T1000 (cell line): ENCODE results near the gene ITGAX.
"Not testable (repeated sequence)": the region's sequence is repeated elsewhere in the genome, so short reads cannot be mapped to it uniquely, and the experiment has no call there.

Source experiments
- DNase-seq: peaks from one replicate; lab custom pipeline; 2025; ENCODE audit warnings: mixed read lengths; lab: John Stamatoyannopoulos, UW

Gene ITGAX

DNA sequence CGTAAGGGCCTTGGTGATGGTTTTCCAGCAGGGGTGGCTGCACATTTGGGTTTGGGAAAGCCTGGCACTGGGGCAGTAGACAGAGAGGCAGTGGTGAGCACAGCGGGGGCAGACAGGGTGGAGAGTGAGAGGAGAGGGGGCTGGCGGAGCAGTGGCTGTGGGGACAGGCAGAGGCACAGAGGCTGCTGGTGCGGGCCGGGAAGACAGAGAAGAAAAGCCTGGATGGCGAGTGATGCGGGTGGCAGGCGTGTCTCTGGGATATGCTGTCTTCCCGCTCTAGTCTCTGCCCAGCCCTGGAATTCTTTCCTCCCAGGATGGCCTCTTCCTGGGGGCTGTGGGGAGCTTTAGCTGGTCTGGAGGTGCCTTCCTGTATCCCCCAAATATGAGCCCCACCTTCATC lies 55.1 kb downstream of the ITGAX start:
- DNase-seq = no peak

DNA sequence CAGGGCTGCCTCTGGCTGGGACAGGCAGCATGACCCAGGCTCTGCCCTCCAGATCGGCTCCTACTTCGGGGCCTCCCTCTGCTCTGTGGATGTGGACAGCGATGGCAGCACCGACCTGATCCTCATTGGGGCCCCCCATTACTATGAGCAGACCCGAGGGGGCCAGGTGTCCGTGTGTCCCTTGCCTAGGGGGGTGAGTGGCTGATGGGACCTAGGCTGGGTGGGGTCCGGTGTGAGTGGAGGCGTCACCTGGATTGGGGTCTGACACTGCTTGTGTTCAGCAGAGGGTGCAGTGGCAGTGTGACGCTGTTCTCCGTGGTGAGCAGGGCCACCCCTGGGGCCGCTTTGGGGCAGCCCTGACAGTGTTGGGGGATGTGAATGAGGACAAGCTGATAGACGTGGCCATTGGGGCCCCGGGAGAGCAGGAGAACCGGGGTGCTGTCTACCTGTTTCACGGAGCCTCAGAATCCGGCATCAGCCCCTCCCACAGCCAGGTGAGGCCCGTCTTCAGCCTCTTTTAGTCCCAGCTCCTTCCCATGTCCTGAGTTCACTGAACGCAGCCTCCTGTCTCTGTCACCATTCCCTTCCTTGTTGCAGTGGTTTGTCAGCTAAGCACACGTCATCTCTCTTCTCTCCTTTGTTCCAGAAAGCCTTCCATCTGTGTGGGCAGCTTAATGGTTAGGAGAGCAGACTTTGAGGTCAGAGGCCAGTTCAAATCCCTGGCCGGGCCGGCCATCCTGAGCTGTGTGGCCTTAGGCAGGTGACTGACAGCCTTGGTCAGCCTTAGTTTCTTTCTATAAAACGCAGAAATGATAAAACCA lies 56.3 kb downstream of the ITGAX start:
- DNase-seq = no peak

GRCh38 chr16:31412750-31413149 lies 57.8 kb downstream of the ITGAX start:
- no peak for DNase-seq

- DNase-seq = no peak
Observed at GRCh38 chr16:31413381-31413780, 58.4 kb downstream of the ITGAX start.

GRCh38 chr16:31413943-31414342 lies 59.0 kb downstream of the ITGAX start:
- no peak for DNase-seq

GRCh38 chr16:31414706-31415105 lies 59.7 kb downstream of the ITGAX start:
- DNase-seq = no peak

DNA sequence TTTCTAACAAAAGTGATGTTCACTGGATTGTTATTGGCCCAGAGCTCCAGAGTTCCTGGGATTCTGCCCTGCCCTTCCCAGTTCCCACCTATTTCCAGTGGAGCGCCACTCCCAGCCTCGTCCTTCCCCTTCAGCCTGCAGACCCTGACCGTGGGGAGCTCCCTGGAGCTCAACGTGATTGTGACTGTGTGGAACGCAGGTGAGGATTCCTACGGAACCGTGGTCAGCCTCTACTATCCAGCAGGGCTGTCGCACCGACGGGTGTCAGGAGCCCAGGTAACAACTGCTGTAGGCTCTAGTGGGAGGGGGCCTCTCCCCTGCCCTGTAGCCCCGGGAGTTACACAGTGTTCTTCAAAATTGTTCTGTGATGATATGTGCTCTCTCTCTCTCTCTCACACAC lies 61.4 kb downstream of the ITGAX start:
- DNase-seq = no peak

DNA sequence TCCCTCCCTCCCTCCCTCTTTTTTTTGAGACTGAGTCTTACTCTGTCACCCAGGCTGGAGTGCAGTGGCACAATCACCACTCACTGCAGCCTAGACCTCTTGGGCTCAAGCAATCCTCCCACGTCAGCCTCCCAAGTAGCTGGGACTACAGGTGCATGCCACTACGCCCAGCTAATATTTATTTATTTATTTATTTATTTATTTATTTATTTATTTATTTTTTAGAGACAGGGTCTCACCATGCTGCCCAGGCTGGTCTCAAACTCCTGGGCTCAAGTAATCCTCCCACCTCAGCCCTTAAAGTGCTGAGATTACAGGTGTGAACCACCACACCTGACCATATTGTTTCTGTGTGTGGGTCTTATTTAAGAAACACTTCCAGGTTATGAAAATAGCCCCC lies 62.1 kb downstream of the ITGAX start:
- DNase-seq = not testable (repeated sequence)

- no peak for DNase-seq
Observed at GRCh38 chr16:31417916-31418315, 62.9 kb downstream of the ITGAX start.

GRCh38 chr16:31420037-31420436 lies 65.1 kb downstream of the ITGAX start:
- no peak for DNase-seq

GRCh38 chr16:31421587-31421986 lies 66.6 kb downstream of the ITGAX start:
- DNase-seq = no peak

- DNase-seq = no peak
Observed at GRCh38 chr16:31423241-31423640, 68.3 kb downstream of the ITGAX start.

DNA sequence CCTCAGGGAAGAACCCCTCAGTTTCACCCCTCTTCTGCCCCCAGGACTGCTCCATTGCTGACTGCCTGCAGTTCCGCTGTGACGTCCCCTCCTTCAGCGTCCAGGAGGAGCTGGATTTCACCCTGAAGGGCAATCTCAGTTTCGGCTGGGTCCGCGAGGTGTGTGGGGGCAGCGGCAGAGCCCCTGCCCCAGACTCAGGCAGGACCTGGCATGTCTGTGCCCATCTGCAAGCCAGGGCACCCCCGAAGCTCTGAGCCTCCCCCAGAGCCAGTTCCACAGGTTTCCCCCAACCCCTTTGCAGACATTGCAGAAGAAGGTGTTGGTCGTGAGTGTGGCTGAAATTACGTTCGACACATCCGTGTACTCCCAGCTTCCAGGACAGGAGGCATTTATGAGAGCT lies 68.8 kb downstream of the ITGAX start:
- no peak for DNase-seq

DNA sequence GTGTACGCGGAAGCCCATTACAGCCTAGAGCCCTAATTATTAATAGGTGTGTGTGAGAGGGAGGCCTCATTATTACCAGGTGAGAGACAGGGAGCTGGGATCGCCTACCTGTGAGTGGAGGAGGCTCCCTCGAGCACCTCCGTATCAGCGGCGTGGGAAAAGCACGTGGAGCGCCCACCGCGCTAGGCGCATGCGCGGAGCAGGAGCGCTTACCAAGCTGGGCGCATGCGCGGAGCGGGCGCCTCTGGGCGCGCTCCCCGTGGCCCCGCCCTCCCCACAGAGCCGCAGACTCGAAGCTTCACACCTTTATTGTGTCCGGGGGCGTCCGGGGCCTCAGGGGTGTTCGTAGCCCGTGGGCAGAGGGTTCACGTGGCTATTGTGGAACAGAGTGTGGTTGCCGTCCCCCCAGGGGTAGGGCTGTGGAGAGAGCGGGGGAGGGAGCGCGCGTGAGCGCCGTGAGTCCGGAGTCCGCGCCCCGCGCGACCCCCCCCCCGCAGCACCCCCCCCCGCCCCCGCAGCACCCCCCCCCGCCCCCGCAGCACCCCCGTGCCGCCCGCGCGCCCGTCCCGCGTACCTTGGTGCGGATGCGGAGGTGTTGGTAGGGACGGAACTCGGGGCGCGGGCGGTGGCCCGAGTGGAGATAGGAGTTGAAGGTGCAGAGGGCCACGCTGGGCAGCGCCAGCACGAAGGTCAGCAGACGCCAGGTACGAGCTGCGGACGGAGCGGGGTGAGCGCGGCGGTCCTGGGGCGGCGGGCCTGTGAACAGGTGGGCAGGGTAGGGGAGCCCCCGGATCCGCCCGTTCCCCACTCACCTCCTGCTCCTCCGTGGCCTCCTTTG lies 72.7 kb downstream of the ITGAX start:
- DNase-seq = no peak

- DNase-seq = no peak
Observed at GRCh38 chr16:31428279-31428597, 73.3 kb downstream of the ITGAX start, which contains the start of gene COX6A2. TSS of gene COX6A2 (minus strand) at chr16:31428360. CDS start at chr16:31428325, 35 bp downstream.

DNA sequence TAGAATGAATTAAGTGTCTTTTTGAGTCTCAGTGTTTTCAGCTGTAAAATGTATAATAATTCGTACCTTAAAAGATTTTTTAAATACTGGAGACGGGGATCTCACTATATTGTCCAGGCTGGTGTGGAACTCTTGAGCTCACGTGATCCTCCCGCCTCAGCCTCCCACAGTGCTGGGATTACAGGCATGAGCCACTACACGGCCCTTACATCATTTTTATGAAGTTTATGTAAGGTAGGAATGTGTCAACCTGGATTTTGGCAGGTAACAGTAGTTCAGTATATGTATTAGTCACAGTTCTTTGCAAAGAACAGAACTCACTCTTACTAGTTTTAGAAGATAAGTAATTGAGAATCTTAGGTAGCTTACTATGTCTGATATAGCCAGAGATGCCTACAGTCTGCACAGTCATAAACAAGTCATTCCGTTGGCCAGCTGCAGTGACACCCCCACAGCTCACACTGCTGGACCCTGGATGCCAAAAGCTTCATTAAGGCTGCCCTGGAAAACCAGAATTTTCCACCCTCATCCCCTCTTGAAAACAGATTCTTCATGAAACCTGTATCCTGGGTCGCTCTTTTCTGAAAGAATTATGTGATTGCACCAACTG lies 73.8 kb downstream of the ITGAX start:
- DNase-seq = no peak

DNA sequence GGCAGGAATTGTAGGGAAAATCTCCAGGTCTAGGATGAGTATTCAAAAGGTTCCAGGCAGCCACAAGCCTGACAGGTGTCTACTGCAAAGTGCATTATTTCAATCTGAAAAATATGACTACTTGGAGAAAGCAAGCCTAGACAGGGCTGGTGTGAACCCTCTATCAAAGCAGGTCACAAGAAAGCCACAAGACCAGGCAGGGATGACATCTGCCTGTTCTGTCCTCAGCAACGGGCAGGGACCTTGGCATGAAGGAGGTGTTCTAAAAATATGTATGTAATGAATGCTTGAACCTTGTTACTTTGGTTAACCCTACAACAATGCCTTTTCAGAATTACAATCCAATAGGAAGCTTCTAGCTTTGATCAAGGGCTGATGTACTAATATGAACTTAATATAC lies 74.3 kb downstream of the ITGAX start:
- no peak for DNase-seq

GRCh38 chr16:31429796-31430195 lies 74.8 kb downstream of the ITGAX start:
- DNase-seq = no peak

- no peak for DNase-seq
Observed at GRCh38 chr16:31430380-31431052, 75.5 kb downstream of the ITGAX start.
